Brain microvascular endothelial cell (primary cell): Measurements from ENCODE around the gene GEMIN5.

Experiments used
- DNase-seq: peaks from one replicate; pipeline ENCODE4 v3.0.0-alpha.2; 2020
- H3K27ac ChIP-seq: fragments of 250-450 bp; sonication (Bioruptor Pico); 2 replicates; pipeline ENCODE4 v1.5.1; 2020; ENCODE audit warnings: mild to moderate bottlenecking, moderate library complexity
- H3K27me3 ChIP-seq: fragments of 250-450 bp; sonication (Bioruptor Pico); replicated peaks from 2 replicates; pipeline ENCODE4 v1.5.1; 2020; ENCODE audit warnings: mild to moderate bottlenecking
- H3K36me3 ChIP-seq: fragments of 250-450 bp; sonication (Bioruptor Pico); replicated peaks from 2 replicates; pipeline ENCODE4 v1.5.1; 2020; ENCODE audit warnings: mild to moderate bottlenecking
- H3K4me3 ChIP-seq: 2 replicates; pipeline ENCODE4 v1.5.1; 2011; ENCODE audit warnings: low read depth, mild to moderate bottlenecking, control low read depth, low read length, moderate library complexity
- in situ Hi-C: cut with HindIII; loops from 2 replicates; pipeline ENCODE4 v1.10.0; 2017; ENCODE audit warnings: low sequenced_read_pairs, low pct_ligation_motif_present
- TF ChIP-seq, protein P1 (sequence below): IDR thresholded peaks from 2 replicates; pipeline ENCODE4 v1.5.1; 2011; ENCODE audit warnings: low read depth, mild to moderate bottlenecking, moderate library complexity, low read length, control low read depth, inconsistent platforms; ENCODE audit errors: missing control alignments

Gene GEMIN5

DNA sequence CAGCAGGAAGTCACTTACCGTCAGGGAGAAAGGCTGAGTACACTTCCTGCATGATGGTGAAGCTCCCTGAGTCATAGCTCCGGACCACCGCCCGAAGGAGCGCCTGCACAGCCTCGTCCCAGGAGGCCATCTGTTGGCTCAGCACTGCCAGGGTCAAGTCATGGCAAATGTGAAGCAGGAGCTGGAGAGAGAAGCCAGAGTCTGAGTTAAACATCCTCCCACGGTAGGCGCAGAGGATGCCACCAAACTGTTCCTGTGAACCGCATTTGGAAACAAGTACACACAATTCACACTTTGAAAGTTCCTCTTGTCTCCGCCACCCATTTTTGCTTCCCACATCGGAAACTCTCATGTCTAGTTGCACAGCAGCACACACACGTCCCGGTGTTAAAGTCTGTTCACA, 45.6 kb downstream of the GEMIN5 start:
- H3K4me3 ChIP-seq: no peak overlapping the region
- peak; percentile 16 for DNase-seq
- peaks cover 55% of the 10 kb centered on the region for H3K36me3 ChIP-seq
- in situ Hi-C loops: no loop called here
- H3K27ac ChIP-seq: no peak overlapping the region
- H3K27me3 ChIP-seq: no peaks in the 10 kb centered on the region
- TF ChIP-seq, protein P1, sequence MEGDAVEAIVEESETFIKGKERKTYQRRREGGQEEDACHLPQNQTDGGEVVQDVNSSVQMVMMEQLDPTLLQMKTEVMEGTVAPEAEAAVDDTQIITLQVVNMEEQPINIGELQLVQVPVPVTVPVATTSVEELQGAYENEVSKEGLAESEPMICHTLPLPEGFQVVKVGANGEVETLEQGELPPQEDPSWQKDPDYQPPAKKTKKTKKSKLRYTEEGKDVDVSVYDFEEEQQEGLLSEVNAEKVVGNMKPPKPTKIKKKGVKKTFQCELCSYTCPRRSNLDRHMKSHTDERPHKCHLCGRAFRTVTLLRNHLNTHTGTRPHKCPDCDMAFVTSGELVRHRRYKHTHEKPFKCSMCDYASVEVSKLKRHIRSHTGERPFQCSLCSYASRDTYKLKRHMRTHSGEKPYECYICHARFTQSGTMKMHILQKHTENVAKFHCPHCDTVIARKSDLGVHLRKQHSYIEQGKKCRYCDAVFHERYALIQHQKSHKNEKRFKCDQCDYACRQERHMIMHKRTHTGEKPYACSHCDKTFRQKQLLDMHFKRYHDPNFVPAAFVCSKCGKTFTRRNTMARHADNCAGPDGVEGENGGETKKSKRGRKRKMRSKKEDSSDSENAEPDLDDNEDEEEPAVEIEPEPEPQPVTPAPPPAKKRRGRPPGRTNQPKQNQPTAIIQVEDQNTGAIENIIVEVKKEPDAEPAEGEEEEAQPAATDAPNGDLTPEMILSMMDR: no peak

DNA sequence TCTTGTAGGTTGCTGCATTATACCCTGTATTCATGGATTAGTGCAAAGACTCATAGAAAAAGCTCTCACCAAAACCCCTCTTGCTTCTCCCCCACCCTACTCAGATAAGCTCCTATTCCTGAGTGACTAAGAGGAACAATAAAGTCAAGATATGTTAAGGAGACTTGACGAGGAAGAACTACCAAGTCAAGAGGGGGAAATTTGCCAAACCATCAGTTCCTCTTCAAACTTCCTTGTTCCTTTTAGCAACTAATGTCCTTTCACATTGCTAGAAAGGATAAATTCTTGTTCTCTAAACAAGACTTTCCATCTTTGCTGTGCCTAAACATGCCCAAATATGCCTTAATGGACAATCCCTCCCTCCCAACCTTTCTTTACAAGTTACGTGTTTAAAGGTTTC, 52.6 kb downstream of the GEMIN5 start:
- TF ChIP-seq, protein P1: no peak
- Histone ChIP-seq H3K36me3 (peaks cover 42% of the 10 kb centered on the region), H3K27me3 (no peaks in the 10 kb centered on the region), H3K27ac (no peak overlapping the region), H3K4me3 (no peak overlapping the region)
- in situ Hi-C loops: no loop called here
- DNase-seq: no peak

DNA sequence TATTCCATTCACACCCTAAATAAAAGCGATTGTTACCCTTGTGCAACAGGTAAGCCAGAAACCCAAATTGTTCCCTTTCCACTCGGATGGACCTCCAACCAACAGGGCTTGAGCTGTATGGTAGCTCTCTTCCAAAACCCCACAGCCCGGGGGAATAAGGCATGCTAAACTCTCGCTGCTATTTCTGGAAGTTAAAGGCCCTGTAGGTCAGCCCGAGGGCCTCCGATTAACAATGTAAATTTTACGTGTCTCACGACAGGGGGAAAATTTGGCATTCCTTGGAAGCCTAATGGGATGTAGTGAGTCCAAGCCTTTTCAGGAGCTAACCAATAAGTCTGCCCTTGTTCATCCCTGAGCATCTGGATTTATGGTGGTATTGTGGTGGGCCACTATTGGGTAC, 53.6 kb downstream of the GEMIN5 start:
- peaks cover 36% of the 10 kb centered on the region for H3K36me3 ChIP-seq

DNA sequence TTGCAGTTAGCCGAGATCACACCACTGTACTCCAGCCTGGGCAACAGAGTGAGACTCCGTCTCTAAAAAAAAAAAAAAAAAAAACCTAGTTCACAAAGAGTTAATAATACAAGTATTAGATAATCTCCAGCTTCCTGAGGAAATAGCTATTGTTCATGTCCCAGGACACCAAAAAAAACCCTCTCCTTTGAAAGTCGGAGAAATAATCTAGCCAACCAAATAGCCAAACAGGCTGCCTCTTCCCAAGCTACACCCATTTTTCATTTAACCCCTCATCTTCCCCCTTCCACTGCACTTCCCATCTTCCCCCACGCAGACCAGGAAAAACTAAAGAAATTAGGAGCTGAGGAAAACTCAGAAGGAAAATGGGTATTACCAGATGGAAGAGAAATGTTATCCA, 56.0 kb downstream of the GEMIN5 start:
- no peak for DNase-seq
- H3K36me3 ChIP-seq: peaks cover 18% of the 10 kb centered on the region
- in situ Hi-C loops: no loop called here

More for the DNA sequence above, 53.6 kb downstream of the GEMIN5 start:
- Histone ChIP-seq H3K27me3 (no peaks in the 10 kb centered on the region), H3K27ac (no peak overlapping the region), H3K4me3 (no peak overlapping the region)
- DNase-seq: no peak
- in situ Hi-C loops: no loop called here
- TF ChIP-seq, protein P1: no peak

DNA sequence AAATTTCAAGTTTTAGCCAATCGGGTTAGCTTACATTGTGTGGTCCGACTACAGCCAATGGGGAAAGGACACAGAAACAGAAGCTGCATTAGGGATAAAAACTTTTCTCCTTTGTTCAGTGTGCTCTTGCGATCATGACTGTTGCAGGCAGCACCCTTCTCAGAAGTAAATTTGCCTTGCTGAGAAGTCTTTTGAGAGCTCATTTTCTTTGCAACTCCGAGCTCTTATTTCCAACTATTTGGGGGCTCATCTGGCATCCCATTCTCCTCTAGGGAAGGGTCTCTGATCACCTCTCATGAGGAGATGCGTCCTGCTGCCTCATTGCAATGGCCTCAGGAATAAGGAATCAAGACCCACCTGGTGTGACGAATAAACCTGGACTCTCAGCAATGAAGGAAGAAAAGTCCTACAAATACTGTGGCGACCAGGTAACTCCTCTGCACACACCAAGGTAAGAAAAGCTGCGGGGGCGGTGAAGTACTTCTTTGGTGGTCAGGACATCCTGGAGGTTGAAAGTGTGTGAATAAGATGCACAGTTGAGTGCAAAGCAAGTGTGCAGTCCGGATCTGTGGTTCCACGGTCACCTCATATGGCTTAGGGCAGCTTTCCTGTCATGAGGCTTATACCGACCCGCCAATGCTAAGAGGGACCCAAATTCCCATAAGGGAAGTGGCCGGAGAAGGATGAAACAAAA, 59.2 kb downstream of the GEMIN5 start:
- Histone ChIP-seq H3K27me3 (no peaks in the 10 kb centered on the region), H3K4me3 (no peak overlapping the region), H3K36me3 (peaks cover 12% of the 10 kb centered on the region), H3K27ac (no peak overlapping the region)
- TF ChIP-seq, protein P1: no peak
- no peak for DNase-seq
- in situ Hi-C loops: no loop called here

More for the DNA sequence above, 56.0 kb downstream of the GEMIN5 start:
- TF ChIP-seq, protein P1: no peak
- no peak overlapping the region for H3K27ac ChIP-seq
- H3K27me3 ChIP-seq: no peaks in the 10 kb centered on the region
- H3K4me3 ChIP-seq: no peak overlapping the region

DNA sequence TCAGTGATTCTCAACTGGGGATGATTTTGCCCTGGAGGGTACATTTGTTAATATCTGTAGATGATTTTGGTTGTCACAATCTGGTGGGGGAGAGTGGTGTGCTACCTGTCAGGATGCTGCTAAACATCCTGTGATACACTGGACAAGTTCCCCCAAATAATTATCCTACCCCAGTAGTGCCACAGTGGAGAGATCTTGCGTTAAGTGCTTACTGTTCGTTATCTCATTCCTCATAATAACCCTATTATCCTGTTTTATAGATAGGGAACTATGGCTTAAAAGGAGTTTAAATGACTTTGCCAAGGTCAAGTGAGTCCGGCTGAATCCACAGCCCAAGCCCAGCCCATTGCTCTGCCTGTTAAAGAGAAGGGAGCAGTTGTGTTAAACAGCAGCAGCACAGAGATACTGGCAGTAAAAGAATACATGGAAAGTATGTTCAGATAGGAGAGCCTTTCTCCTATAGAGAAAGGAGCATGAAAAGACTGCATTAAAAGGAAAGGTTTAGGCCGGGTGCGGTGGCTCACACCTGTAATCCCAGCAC, 64.2 kb downstream of the GEMIN5 start:
- Histone ChIP-seq H3K4me3 (no peak overlapping the region), H3K36me3 (peaks cover 39% of the 10 kb centered on the region), H3K27me3 (no peaks in the 10 kb centered on the region), H3K27ac (no peak overlapping the region)
- in situ Hi-C loops: no loop called here
- DNase-seq: no peak
- TF ChIP-seq, protein P1: no peak
